BJ (cell line): Measurements from ENCODE around the gene OR8D4. TPM values are rescaled to one million over a fixed set of nuclear protein-coding genes. Genes with fewer than 3 reads are reported as not detected.

Source experiments
- CTCF ChIA-PET: fragments of 350-600 bp; formaldehyde crosslinking; extraction: SDS; loops from one replicate; lab custom pipeline; 2021; ENCODE audit warnings: antibody characterized with exemption, inconsistent platforms; lab: Yijun Ruan, JAX
- POLR2A ChIA-PET: fragments of 300-600 bp; sonication (Branson Sonifier 250); formaldehyde crosslinking; extraction: SDS; loops from one replicate; lab custom pipeline; 2021; ENCODE audit warnings: antibody characterized with exemption; lab: Charles Lee
- DNase-seq: peaks from one replicate; pipeline ENCODE4 v3.0.0-alpha.2; 2011; ENCODE audit warnings: low read depth
- H3K27me3 ChIP-seq: 2 replicates; pipeline ENCODE4 v1.6.0; 2011; ENCODE audit warnings: low read length; ENCODE audit not compliant: control insufficient read depth, insufficient read depth
- H3K36me3 ChIP-seq: 2 replicates; pipeline ENCODE4 v1.5.1; 2011; ENCODE audit warnings: low read length; ENCODE audit not compliant: control insufficient read depth, insufficient read depth
- H3K4me3 ChIP-seq: 2 replicates; pipeline ENCODE4 v1.5.1; 2011; ENCODE audit warnings: low read depth, mild to moderate bottlenecking, control low read depth, low read length
- CTCF ChIP-seq: IDR thresholded peaks from 2 replicates; pipeline ENCODE4 v1.5.1; 2011; ENCODE audit warnings: low read depth, mild to moderate bottlenecking, control low read depth, inconsistent platforms, low read length, moderate library complexity; ENCODE audit not compliant: insufficient read depth
- polyA plus RNA-seq: library from polyadenylated mRNA; depleted of rRNA; stranded (reverse); fragments of >200 nt; gene quantifications from 2 replicates; pipeline ENCODE4 v1.2.3, GENCODE V29; 2011

OR8D4 gene
- polyA plus RNA-seq, 1 experiment = not detected

DNA sequence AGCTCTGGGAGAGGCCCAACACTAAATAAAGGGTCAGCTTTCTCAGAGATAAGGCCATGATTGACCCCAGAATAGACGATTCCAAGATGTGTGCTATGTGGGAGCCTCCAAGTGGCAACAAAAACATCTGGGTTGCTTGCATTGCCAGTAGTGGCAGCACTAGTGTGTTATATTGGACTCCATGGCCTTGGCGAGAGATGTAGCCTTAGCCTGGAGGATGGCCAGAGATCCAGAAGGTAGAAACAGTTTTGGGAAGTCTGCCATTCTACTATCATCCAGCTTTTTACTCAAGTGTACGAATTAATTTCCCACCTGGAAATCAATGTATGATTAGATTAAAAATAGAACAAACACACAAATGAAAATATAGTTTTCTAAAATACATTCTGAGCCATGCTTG is 3.0 kb downstream of the OR8D4 start:
- DNase-seq = no peak
- ChIA-PET CTCF (no interaction called here), POLR2A (no interaction called here)
- Histone ChIP-seq H3K4me3 (no peak overlapping the region), H3K36me3 (no peaks in the 10 kb centered on the region), H3K27me3 (no peaks in the 10 kb centered on the region)
- TF ChIP-seq CTCF = no peak

- H3K27me3 ChIP-seq = no peaks in the 10 kb centered on the region
These were observed 3.9 kb downstream of the OR8D4 start for GRCh38 chr11:123905826-123906225.

DNA sequence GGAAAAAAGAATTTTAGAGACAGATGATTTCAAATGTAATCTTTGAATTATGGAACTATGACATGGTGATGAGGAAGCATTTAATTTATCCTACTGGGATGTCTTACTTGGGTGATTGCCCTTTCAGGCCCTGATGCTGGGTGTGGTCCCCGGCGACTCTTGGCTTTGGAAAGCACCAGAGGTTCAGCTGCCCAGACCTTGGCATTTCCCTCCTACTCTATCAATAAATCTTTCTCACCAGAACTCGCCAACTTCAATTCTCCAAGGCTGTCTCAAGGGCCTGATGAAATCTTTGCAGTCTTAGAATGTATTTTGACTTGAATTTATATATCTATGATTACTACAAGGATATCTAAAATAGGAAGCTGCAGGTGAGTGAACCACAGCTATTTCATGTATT is 19.0 kb downstream of the OR8D4 start:
- no peak for TF ChIP-seq CTCF
- Histone ChIP-seq H3K36me3 (no peaks in the 10 kb centered on the region), H3K27me3 (no peaks in the 10 kb centered on the region), H3K4me3 (no peak overlapping the region)
- ChIA-PET POLR2A (no interaction called here), CTCF (no interaction called here)
- DNase-seq = no peak

More at GRCh38 chr11:123905826-123906225, 3.9 kb downstream of the OR8D4 start:
- no peak for TF ChIP-seq CTCF
- no peak overlapping the region for H3K4me3 ChIP-seq
- POLR2A ChIA-PET = no interaction called here
- DNase-seq = no peak
- H3K36me3 ChIP-seq = no peaks in the 10 kb centered on the region
- CTCF ChIA-PET = no interaction called here

GRCh38 chr11:123924027-123924426 is 22.1 kb downstream of the OR8D4 start:
- no peak for DNase-seq
- no peaks in the 10 kb centered on the region for H3K27me3 ChIP-seq
- ChIA-PET POLR2A (no interaction called here), CTCF (no interaction called here)
- no peaks in the 10 kb centered on the region for H3K36me3 ChIP-seq
- no peak for TF ChIP-seq CTCF
- H3K4me3 ChIP-seq = no peak overlapping the region

GRCh38 chr11:123939317-123939716 is 37.4 kb downstream of the OR8D4 start, which contains the start of gene OR4D5:
Gene OR4D5 (plus strand): TSS chr11:123939617. CDS start chr11:123939617, 0 bp downstream.
- ChIA-PET POLR2A (no interaction called here), CTCF (interaction anchor here (0.7 kb wide), 1 partner anchor 877 kb away, joined by 3 read pairs; no protein-coding TSS in a partner anchor)
- Histone ChIP-seq H3K27me3 (no peaks in the 10 kb centered on the region), H3K4me3 (no peak within 1 kb of the TSS), H3K36me3 (no peaks in the 10 kb centered on the region)
- no peak for TF ChIP-seq CTCF
- DNase-seq = no peak
